SK-N-SH treated with all-trans-retinoic acid at 6 μM for 48 hours (cell line): Measurements from ENCODE around the gene NTM.

Source experiments
- ATAC-seq: fragments of 200-7000 bp; cut with Tn5 transposase; 3 replicates; pipeline ENCODE4 v1.9.1; 2020; ENCODE audit warnings: mild to moderate bottlenecking, moderate library complexity
- ARNTL ChIP-seq: fragments of 450-650 bp; formaldehyde crosslinking; IDR thresholded peaks from 2 replicates; pipeline ENCODE4 v1.5.0; 2020; ENCODE audit warnings: low read depth, mild to moderate bottlenecking, moderate library complexity, borderline replicate concordance
- BACH2 ChIP-seq: fragments of 250-450 bp; sonication (Bioruptor Pico); IDR thresholded peaks from 2 replicates; pipeline ENCODE4 v1.9.0; 2021; ENCODE audit warnings: mild to moderate bottlenecking, borderline replicate concordance
- CSDC2 ChIP-seq: fragments of 250-450 bp; sonication (Bioruptor Pico); IDR thresholded peaks from 2 replicates; pipeline ENCODE4 v1.5.0; 2020; ENCODE audit warnings: mild to moderate bottlenecking, moderate library complexity
- ESRRG ChIP-seq: fragments of 250-450 bp; sonication (Bioruptor Pico); IDR thresholded peaks from 2 replicates; pipeline ENCODE4 v1.6.1; 2021; ENCODE audit warnings: mild to moderate bottlenecking
- GLIS3 ChIP-seq: fragments of 250-450 bp; sonication (Bioruptor Pico); IDR thresholded peaks from 2 replicates; pipeline ENCODE4 v1.5.0; 2020; ENCODE audit warnings: mild to moderate bottlenecking, moderate library complexity
- ISL1 ChIP-seq: fragments of 250-450 bp; sonication (Bioruptor Pico); IDR thresholded peaks from 2 replicates; pipeline ENCODE4 v2.1.2; 2022; ENCODE audit warnings: mild to moderate bottlenecking, moderate library complexity
- OSR1 ChIP-seq: fragments of 250-450 bp; sonication (Bioruptor Pico); IDR thresholded peaks from 2 replicates; pipeline ENCODE4 v1.8.0; 2022; ENCODE audit warnings: moderate library complexity, mild to moderate bottlenecking, inconsistent platforms
- PPARA ChIP-seq: fragments of 250-450 bp; sonication (Bioruptor Pico); IDR thresholded peaks from 2 replicates; pipeline ENCODE4 v1.5.0; 2020; ENCODE audit warnings: mild to moderate bottlenecking, borderline replicate concordance
- RARB ChIP-seq: fragments of 250-450 bp; sonication (Bioruptor Pico); IDR thresholded peaks from 2 replicates; pipeline ENCODE4 v1.8.0; 2021; ENCODE audit warnings: mild to moderate bottlenecking, moderate library complexity
- SNAI2 ChIP-seq: fragments of 250-450 bp; sonication (Bioruptor Pico); IDR thresholded peaks from 2 replicates; pipeline ENCODE4 v1.5.0; 2020; ENCODE audit warnings: mild to moderate bottlenecking, moderate library complexity
- TCF4 ChIP-seq: fragments of 250-450 bp; sonication (Bioruptor Pico); IDR thresholded peaks from 2 replicates; pipeline ENCODE4 v1.8.0; 2021; ENCODE audit warnings: mild to moderate bottlenecking, moderate library complexity, borderline replicate concordance
- TOX ChIP-seq: fragments of 250-450 bp; sonication (Bioruptor Pico); IDR thresholded peaks from 2 replicates; pipeline ENCODE4 v1.8.0; 2021; ENCODE audit warnings: mild to moderate bottlenecking, moderate library complexity, borderline replicate concordance
- ZC3H10 ChIP-seq: fragments of 250-450 bp; sonication (Bioruptor Pico); IDR thresholded peaks from 2 replicates; pipeline ENCODE4 v1.5.1; 2021; ENCODE audit warnings: mild to moderate bottlenecking, moderate library complexity
- ZFP3 ChIP-seq: fragments of 250-450 bp; sonication (Bioruptor Pico); IDR thresholded peaks from 2 replicates; pipeline ENCODE4 v1.5.0; 2020; ENCODE audit warnings: mild to moderate bottlenecking, moderate library complexity
- ZFP30 ChIP-seq: fragments of 450-650 bp; formaldehyde crosslinking; IDR thresholded peaks from 2 replicates; pipeline ENCODE4 v1.5.0; 2022; ENCODE audit warnings: mild to moderate bottlenecking, moderate library complexity
- ZNF565 ChIP-seq: fragments of 450-650 bp; formaldehyde crosslinking; conservative IDR thresholded peaks from 2 replicates; pipeline ENCODE4 v1.5.0; 2020; ENCODE audit warnings: low read depth, mild to moderate bottlenecking, moderate library complexity
- ZNF70 ChIP-seq: fragments of 450-650 bp; formaldehyde crosslinking; IDR thresholded peaks from 2 replicates; pipeline ENCODE4 v1.5.0; 2020; ENCODE audit warnings: mild to moderate bottlenecking, moderate library complexity
- ZNF8 ChIP-seq: fragments of 450-650 bp; formaldehyde crosslinking; IDR thresholded peaks from 2 replicates; pipeline ENCODE4 v1.5.0; 2020; ENCODE audit warnings: mild to moderate bottlenecking, moderate library complexity
- TF ChIP-seq, protein P1 (sequence below): fragments of 250-450 bp; sonication (Bioruptor Pico); IDR thresholded peaks from 2 replicates; pipeline ENCODE4 v1.5.1; 2020; ENCODE audit warnings: low read depth, mild to moderate bottlenecking, moderate library complexity
- TF ChIP-seq, protein P2 (sequence below): fragments of 250-450 bp; sonication (Bioruptor Pico); IDR thresholded peaks from 2 replicates; pipeline ENCODE4 v1.8.0; 2020; ENCODE audit warnings: mild to moderate bottlenecking, moderate library complexity, borderline replicate concordance
- TF ChIP-seq, protein P3 (sequence below): fragments of 250-450 bp; sonication (Bioruptor Pico); IDR thresholded peaks from 2 replicates; pipeline ENCODE4 v1.8.0; 2021; ENCODE audit warnings: low read depth, mild to moderate bottlenecking, moderate library complexity, borderline replicate concordance
- TF ChIP-seq, protein P4 (sequence below): fragments of 250-450 bp; sonication (Bioruptor Pico); IDR thresholded peaks from 2 replicates; pipeline ENCODE4 v1.5.1; 2021; ENCODE audit warnings: mild to moderate bottlenecking, moderate library complexity

Gene NTM

DNA sequence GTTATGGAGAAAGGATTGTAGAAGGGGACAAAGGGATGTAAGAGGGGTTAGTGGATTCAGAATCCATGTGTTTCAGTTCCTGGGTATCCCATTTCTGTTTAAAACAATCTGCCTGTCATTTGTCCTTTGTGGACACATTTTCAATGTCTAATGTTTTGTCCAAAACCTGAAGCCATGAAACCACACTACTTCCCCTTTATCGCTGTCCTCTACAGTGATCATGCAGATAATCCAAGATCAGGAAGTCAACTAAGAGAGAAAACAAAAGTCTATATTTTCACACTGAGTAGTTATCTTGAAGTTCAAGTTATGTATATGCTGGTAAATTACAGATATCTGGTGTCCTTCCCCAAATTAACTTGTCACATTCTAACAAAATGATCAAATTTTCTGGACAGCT, 457.0 kb downstream of the NTM start:
- no peak for ATAC-seq
- no peak for TF ChIP-seq OSR1 (CRISPR knock-in tag)
- TF ChIP-seq ZNF8 (CRISPR knock-in tag) = no peak
- TF ChIP-seq TOX (CRISPR knock-in tag) = no peak
- no peak for TF ChIP-seq ZFP3 (CRISPR knock-in tag)
- TF ChIP-seq ESRRG (CRISPR knock-in tag) = no peak
- TF ChIP-seq, protein P1, sequence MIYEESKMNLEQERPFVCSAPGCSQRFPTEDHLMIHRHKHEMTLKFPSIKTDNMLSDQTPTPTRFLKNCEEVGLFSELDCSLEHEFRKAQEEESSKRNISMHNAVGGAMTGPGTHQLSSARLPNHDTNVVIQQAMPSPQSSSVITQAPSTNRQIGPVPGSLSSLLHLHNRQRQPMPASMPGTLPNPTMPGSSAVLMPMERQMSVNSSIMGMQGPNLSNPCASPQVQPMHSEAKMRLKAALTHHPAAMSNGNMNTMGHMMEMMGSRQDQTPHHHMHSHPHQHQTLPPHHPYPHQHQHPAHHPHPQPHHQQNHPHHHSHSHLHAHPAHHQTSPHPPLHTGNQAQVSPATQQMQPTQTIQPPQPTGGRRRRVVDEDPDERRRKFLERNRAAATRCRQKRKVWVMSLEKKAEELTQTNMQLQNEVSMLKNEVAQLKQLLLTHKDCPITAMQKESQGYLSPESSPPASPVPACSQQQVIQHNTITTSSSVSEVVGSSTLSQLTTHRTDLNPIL (CRISPR knock-in tag) = no peak
- TF ChIP-seq RARB = no peak
- TF ChIP-seq ZNF70 (CRISPR knock-in tag) = no peak
- TF ChIP-seq TCF4 (CRISPR knock-in tag) = no peak
- no peak for TF ChIP-seq ZFP30
- TF ChIP-seq BACH2 (CRISPR knock-in tag) = no peak
- TF ChIP-seq, protein P2, sequence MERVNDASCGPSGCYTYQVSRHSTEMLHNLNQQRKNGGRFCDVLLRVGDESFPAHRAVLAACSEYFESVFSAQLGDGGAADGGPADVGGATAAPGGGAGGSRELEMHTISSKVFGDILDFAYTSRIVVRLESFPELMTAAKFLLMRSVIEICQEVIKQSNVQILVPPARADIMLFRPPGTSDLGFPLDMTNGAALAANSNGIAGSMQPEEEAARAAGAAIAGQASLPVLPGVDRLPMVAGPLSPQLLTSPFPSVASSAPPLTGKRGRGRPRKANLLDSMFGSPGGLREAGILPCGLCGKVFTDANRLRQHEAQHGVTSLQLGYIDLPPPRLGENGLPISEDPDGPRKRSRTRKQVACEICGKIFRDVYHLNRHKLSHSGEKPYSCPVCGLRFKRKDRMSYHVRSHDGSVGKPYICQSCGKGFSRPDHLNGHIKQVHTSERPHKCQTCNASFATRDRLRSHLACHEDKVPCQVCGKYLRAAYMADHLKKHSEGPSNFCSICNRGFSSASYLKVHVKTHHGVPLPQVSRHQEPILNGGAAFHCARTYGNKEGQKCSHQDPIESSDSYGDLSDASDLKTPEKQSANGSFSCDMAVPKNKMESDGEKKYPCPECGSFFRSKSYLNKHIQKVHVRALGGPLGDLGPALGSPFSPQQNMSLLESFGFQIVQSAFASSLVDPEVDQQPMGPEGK (CRISPR knock-in tag) = no peak
- no peak for TF ChIP-seq PPARA (CRISPR knock-in tag)
- no peak for TF ChIP-seq ARNTL (CRISPR knock-in tag)
- TF ChIP-seq, protein P3, sequence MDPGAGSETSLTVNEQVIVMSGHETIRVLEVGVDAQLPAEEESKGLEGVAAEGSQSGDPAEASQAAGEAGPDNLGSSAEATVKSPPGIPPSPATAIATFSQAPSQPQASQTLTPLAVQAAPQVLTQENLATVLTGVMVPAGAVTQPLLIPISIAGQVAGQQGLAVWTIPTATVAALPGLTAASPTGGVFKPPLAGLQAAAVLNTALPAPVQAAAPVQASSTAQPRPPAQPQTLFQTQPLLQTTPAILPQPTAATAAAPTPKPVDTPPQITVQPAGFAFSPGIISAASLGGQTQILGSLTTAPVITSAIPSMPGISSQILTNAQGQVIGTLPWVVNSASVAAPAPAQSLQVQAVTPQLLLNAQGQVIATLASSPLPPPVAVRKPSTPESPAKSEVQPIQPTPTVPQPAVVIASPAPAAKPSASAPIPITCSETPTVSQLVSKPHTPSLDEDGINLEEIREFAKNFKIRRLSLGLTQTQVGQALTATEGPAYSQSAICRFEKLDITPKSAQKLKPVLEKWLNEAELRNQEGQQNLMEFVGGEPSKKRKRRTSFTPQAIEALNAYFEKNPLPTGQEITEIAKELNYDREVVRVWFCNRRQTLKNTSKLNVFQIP (CRISPR knock-in tag) = no peak
- no peak for TF ChIP-seq ZC3H10 (CRISPR knock-in tag)
- no peak for TF ChIP-seq SNAI2 (CRISPR knock-in tag)
- TF ChIP-seq GLIS3 = no peak
- no peak for TF ChIP-seq CSDC2 (CRISPR knock-in tag)

DNA sequence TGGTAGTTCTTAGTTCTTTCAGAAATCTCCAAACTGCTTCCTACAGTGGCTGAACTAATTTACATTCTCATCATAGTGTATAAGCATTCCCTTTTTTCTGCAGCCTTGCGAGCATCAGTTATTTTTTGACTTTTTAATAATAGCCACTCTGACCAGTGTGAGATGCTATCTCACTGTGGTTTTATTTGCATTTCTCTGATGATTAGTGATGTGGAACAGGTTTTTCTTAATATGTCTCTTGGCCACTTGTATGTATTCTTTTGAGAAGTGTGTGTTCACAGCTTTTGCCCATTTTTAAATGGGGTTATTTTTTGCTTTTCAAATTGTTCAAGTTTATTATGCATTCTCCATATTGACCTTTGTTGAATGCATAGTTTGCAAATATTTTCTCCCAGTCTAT, 459.3 kb downstream of the NTM start:
- no peak for ATAC-seq
- no peak for TF ChIP-seq OSR1 (CRISPR knock-in tag)
- TF ChIP-seq, protein P1 (CRISPR knock-in tag) = no peak
- TF ChIP-seq, protein P3 (CRISPR knock-in tag) = no peak
- TF ChIP-seq, protein P2 (CRISPR knock-in tag) = no peak
- no peak for TF ChIP-seq RARB

DNA sequence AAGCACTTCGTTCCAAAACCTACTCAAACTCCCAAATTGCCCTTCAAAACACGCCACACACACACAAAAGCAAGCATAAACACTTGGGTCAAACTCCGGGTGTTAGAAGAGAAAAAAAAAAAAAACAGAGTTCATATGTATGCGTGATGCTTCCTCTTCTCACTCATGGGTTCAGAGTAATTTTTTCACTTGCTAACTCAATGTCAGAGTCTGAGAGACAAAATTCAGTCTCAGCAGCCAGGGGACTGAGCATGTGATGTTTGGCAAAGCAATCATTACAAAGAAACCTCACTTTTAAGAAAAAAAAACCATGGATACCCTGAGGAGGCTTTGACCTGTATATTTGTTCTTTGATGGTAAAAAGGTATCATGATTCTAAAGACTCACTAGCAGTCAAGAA, 461.7 kb downstream of the NTM start:
- no peak for ATAC-seq
- TF ChIP-seq GLIS3 (no peak), CSDC2 (CRISPR knock-in tag) (no peak), ESRRG (CRISPR knock-in tag) (no peak), TCF4 (CRISPR knock-in tag) (no peak), ZNF70 (CRISPR knock-in tag) (no peak), RARB (no peak), ZC3H10 (CRISPR knock-in tag) (no peak), TOX (CRISPR knock-in tag) (no peak), PPARA (CRISPR knock-in tag) (no peak), ZNF565 (CRISPR knock-in tag) (no peak), SNAI2 (CRISPR knock-in tag) (no peak), ZFP3 (CRISPR knock-in tag) (no peak), ZNF8 (CRISPR knock-in tag) (no peak), ISL1 (no peak)
- TF ChIP-seq, protein P3 (CRISPR knock-in tag) = no peak
- TF ChIP-seq, protein P4, sequence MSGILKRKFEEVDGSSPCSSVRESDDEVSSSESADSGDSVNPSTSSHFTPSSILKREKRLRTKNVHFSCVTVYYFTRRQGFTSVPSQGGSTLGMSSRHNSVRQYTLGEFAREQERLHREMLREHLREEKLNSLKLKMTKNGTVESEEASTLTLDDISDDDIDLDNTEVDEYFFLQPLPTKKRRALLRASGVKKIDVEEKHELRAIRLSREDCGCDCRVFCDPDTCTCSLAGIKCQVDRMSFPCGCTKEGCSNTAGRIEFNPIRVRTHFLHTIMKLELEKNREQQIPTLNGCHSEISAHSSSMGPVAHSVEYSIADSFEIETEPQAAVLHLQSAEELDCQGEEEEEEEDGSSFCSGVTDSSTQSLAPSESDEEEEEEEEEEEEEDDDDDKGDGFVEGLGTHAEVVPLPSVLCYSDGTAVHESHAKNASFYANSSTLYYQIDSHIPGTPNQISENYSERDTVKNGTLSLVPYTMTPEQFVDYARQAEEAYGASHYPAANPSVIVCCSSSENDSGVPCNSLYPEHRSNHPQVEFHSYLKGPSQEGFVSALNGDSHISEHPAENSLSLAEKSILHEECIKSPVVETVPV (CRISPR knock-in tag) = no peak
- TF ChIP-seq, protein P1 (CRISPR knock-in tag) = no peak
